Hippocampal formation (tissue), 2 donors: Measurements from ENCODE around the gene DTL.

Source experiments
- DNase-seq, 2 donors: peaks; one replicate each; lab custom pipeline; 2025; lab: John Stamatoyannopoulos, UW

The DTL gene

DNA sequence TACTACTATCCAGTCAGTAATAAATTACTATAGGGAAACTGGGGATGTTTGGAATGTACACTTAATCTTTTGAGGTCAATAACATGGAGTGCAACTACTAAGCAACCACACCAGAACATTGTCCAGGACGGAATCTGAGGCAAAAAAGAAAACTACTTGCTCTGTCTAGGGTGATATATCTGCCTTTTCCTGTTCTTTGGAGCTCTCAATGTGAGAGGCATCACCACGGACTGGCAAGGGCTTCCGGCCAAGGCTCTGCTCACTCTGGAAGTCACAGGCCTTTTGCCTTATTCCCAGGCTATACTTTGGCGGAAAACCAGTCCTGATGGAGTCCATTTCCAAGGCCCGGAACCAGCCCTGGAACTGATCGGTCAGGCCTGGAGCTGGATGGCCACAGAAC, 94.2 kb downstream of the DTL start:
- DNase-seq: no peak

DNA sequence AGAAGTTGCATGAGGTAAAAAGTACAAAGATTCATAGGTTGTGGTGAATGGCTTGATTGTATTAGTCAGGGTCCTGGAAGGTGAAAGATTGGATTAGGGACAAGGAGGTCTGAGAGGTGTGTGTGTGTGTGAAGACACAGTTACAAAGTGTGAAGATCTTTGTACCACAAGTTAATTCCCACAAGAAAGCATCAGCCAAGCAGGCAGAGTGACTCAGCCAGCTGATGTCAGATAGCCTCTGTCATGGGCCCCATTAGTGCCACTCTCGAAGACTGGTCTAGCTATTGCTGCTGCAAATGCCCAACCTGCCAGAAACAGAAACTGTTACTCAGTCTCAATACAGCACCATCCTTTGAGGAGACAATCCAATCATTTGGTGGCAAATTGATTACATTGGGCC, 96.5 kb downstream of the DTL start:
- DNase-seq: no peak

DNA sequence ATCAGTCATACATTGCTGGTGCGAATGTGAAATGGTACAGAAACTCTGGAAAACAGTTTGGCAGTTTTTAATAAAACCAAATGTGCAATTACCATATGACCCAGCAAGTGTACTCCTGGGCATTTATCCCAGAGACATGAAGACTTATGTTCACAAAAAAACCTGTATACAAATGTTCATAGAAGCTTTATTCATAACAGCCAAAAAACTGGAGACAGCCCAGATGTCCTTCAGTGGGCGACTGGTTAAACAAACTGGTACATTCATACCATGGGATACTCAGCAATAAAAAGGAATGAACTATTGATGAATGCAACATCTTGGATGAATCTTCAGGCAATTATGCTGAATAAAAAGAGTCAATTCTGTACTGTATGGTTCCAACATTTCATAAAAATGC, 97.8 kb downstream of the DTL start:
- DNase-seq: no peak

DNA sequence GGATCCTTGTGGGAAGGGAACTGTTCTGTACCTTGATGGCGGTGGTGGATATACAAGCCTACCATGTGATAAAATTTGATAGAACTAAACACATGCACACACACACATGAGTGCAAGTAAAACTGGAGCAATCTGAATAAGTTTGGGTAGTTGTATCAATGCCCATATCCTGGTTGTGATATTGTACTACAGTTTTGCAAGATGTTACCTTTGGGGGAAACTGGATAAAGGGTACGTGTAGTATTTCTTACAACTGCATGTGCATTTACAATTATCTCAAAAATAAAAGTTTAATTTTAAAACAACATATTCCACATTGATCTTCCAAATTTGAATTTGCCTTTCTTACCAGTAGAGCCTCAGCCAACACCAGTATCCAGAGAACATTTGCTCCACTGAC, 99.6 kb downstream of the DTL start:
- no peak for DNase-seq

DNA sequence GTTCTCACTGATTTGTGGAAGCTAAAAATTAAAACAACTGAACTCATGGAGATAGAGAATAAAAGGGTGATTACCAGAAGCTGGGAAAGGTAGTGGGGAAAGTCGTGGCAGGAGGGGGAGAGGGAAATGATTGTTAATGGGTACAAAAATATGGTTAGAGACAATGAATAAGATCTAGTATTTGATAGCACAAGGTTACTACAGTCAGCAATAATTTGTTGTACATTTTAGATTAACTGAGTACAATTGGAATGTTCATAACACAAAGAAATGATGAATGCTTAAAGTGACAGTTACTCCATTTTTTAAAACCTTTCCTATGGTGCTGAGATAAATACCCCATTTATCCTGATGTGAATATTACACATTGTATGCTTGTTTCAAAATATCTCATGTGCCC, 102.3 kb downstream of the DTL start:
- no peak for DNase-seq

DNA sequence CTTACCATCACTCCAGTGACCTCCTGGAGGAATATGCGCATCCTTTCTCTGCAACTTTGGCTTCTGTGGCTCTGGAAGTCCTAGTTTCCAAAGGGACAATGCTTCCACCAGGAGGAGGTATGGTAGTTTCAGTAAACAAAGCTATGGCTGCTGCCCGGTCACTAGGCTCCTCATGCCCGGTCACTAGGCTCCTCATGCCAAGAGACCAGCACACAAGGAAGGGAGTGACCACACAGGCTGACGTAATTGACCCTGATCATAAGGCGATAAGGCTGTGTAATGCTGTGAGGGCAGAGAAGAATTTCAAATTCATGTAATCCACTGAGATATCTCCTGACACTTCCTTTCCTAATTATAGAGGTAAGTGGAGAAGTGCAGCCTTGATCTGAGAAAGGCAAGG, 102.9 kb downstream of the DTL start:
- DNase-seq: no peak

DNA sequence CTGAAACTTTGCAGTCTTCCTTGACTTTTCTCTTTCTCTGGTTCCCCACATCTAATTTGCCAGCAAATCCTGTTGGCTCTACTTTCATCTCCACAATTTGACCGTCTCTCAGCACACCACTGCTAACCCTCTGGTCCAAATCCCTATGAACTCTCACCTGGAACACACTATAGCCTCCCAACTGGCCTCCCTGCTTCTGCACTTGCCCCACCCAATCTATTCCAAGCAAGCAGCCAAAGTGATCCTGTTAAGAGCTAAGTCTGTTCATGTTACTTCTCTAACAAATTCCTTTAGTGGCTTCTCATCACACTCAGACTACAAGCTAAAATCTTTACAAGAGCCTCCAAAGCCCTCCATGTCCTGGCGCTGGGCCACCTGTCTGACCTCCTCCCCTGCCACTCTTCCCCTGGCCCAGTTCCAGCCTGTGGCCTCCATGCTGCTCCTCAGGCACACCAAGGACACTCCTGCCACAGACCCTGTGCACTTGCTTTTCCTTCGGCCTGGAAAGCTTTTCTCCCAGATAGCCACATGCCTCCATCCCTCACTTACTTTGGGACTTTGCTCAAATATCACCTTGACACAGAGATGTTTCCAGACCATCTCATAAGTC, 104.1 kb downstream of the DTL start:
- DNase-seq: no peak

DNA sequence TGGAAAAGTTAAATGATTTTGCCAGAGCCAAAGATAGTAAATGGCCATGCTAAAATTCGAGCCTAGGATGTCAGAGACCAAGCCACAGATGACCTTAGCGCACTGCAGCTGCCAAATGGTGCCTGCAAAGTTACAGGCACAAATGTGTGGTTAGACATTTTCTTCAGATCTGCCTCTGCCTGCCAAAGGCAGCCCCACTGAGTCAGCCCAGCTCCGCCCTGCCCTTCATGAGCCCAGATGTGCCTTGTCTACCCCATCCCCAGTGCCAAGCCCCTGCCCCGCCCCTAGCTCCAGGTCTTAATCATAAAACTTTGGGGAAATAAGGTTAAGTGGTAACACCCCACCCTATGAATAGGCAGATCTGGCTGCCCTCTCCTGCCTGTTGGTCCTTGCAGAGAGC, 105.9 kb downstream of the DTL start:
- DNase-seq: no peak

DNA sequence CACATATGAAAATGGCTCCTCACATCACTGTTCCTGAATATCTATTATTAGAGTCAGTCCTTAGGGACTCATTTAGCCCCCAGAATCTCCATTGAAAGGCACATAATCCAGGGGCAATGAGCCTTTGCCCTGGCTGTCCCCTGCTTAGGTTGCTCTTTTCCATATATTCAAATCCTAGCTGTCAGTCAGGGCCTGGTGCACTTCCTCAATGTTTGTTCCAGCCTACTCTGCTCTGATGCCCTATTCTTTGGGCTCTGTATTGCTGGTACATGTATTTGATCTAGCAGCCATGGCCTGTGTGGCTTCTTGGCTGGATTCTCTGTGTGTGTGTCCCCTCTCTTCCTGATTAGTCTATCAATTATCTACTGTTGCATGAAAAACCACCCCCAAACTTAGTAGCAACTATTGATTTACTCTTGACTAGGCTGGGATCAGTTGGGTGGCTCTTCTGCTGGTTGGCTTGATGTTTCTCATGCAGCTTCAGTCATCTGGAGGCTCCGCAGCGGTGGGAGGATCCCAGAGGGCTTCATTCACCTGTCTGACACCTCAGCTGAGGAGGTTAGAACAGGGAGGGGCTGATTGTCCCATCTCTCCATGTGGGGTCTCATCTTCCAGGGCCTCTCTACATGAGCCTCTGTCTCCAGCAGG, 107.5 kb downstream of the DTL start:
- no peak for DNase-seq

DNA sequence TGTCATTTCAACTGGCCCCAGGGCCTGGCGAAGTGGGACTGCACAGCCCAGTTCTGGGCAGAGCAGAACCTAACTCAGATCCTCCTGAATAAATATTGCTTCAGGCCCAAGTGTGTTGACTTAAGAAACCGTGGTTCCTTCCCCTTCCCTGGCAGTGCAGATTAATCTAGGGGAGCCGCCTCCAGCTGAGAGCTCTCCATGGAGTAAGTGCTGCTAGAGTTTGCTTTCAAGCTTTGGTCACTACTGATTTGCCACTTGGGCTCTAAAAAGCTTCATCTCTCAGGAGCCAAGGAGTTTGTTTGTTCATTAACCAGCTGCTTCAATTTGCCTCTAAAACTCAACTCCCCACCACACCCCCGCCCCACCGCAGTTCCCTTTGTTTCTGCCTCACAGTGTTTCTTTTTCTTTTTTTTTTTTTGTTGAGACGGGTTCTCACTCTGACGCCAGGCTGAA, 112.1 kb downstream of the DTL start:
- no peak for DNase-seq

DNA sequence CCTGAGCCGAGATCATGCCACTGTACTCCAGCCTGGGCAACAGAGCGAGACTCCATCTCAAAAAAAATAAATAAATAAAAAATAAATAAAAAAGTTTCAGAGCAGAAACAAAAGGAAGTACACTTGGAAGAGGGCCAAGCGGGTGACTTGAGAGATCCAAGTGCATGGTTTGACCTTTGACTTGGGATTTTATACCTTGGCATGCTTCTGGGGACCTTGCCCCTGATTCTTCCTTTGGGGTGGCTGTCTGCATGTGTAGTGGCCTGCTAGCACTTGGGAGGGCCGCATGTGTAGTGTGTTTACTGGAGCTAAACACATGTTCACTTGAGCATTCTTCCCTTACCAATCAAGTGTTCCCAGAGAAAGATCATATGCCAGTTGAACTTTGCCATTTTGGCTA, 114.0 kb downstream of the DTL start:
- DNase-seq: no peak

DNA sequence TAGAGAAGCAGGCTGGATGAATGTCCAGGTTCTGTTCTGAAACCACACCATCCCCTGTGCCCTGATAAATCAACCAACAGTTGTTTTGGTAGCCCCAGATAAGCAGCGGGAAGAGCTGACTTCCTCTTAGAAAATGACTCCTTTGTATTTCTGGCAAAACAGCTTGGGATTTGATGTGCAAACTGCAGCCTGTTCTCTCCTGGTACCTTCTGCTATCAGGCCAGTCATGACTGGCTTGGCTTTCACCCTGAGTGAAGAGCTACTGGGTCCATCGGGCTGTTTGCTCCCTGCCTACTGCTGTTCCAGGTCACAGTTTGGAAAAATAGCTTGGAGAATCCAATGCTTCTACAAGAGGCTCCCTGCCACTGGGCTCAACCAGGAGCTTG, 116.8 kb downstream of the DTL start:
- no peak for DNase-seq

DNA sequence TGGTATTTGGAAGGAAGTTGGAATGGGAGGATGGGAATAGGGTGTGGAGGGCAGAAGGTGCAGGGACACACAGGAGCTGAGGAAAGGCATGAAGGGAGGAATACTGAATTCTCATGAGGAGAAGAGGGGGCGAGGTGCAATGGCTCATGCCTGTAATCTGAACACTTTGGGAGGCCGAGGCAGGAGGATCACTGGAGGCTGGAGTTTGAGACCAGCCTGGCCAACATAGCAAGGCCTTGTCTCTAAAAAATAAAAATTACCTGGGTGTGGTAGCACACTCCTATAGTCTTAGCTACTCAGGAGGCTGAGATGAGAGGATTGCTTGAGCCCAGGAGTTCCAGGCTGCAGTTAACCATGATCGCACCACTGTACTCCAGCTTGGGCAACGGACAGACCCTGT, 117.3 kb downstream of the DTL start:
- DNase-seq: no peak

DNA sequence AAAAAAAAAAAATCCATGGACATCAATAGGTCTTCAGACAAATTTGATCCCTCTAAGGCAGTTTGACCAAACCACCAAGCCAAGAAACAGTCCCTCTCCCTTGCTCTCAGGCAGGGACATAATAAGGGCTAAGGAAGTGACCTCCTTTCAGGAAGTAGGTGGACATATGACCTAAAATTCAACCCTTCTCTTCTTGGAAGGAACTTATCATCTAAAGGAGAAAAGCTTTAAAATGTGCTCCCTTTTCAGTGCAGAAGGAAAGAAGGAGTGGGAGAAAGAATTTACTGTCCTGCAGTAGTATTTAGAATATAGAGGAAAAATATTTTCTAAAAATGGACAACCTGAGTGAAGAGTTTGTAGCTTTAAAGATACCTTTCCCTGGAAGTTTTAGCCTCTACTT, 118.1 kb downstream of the DTL start:
- DNase-seq: no peak
